Measurements from ENCODE around the gene ZNF205.

Gene ZNF205

DNA sequence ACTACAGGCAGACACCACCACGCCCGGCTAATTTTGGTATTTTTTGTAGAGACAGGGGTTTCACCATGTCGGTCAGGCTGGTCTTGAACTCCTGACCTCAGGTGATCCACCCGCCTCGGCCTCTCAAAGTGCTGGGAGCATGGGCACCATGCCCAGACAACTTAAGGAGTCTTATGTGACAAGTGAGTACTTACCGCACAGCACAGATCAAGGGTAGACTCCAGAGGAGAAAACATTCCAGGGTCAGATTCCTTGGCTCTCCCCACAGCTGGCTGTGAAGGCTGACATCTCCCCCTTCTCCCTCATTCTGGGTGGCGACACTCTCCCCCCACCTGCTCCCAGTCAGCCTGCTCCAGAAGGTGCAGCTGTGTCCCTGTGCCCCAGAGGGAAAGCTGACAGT, 23.9 kb upstream of the ZNF205 start:
- CTCF ChIA-PET = interaction anchor here (0.6 to 0.8 kb wide), 2 partner anchors 30 to 138 kb away, joined by 3 read pairs; no protein-coding TSS in a partner anchor
- H3K36me3 ChIP-seq (ENCODE audit: control insufficient read depth in 2 of 2, insufficient read depth in 1 of 2, low read length in 2 of 2) = no peaks in the 10 kb centered on the region
- no peaks in the 10 kb centered on the region for H3K4me1 ChIP-seq (ENCODE audit: control insufficient read depth, insufficient read depth, low read length)
- TF ChIP-seq ZBTB17 (tag by site-specific recombination; IDR thresholded peaks at IDR 0.05) (no peak), ZNF184 (tag by site-specific recombination; IDR thresholded peaks at IDR 0.05) (no peak), TRIM28 (IDR thresholded peaks at IDR 0.05; ENCODE audit: borderline replicate concordance, low read length) (no peak), IKZF3 (tag by site-specific recombination; IDR thresholded peaks at IDR 0.05) (0 out of 2 replicates have a peak, but pooled peaks have one; percentile 23)
- no peaks in the 10 kb centered on the region for H3K9me3 ChIP-seq (ENCODE audit: control insufficient read depth, insufficient read depth, low read depth, low read length)
- POLR2A ChIA-PET = no interaction called here
- no peak overlapping the region for H3K27ac ChIP-seq (ENCODE audit: extremely low read depth, low read depth, low read length)
- H3K4me3 ChIP-seq (ENCODE audit: low read depth, low read length) = no peak overlapping the region

DNA sequence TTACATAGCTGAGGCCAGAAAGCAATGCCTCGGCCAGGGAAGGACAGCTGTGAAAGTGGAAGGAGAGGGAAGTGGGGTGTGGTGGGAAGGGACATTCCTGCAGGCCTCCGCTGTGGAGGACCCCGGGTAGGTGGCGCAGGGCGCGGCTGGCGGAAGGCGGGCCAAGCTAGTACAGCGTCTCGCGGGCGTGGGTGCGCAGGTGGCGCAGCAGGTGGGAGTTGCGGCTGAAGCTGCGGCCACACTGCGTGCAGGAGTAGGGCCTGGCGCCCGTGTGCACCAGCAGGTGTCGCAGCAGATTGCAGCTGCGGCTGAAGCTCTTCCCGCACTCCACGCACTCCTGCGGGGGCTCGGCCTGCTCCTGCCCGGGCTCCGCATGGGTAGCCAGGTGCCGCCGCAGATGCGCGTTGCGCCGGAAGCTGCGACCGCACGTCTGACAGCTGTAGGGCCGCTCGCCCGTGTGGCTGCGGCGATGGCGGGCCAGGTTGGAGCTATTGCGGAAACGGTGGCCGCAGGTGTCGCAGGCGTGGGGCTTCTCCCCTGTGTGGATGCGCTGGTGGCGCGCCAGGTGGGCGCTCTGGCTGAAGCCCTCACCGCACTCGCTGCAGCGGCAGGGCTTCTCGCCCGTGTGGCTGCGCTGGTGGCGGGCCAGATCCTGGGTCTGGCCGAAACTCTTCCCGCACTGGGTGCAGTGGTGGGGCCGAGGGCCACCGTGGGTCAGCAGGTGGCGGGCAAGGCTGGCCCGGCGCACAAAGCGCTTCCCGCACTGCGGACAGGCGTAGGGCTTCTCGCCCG, 23.3 kb upstream of the ZNF205 start:
- POLR2A ChIA-PET = no interaction called here
- Histone ChIP-seq H3K4me1 (ENCODE audit: control insufficient read depth, insufficient read depth, low read length) (no peaks in the 10 kb centered on the region), H3K36me3 (ENCODE audit: control insufficient read depth in 2 of 2, insufficient read depth in 1 of 2, low read length in 2 of 2) (no peaks in the 10 kb centered on the region), H3K9me3 (ENCODE audit: control insufficient read depth, insufficient read depth, low read depth, low read length) (no peaks in the 10 kb centered on the region), H3K27ac (ENCODE audit: extremely low read depth, low read depth, low read length) (no peak overlapping the region), H3K4me3 (ENCODE audit: low read depth, low read length) (no peak overlapping the region)
- CTCF ChIA-PET = interaction anchor here (0.6 to 0.8 kb wide), 2 partner anchors 30 to 138 kb away, joined by 3 read pairs; no protein-coding TSS in a partner anchor
- no peak for TF ChIP-seq ZNF843 (tag by site-specific recombination; IDR thresholded peaks at IDR 0.05)
- no peak for TF ChIP-seq ZNF2 (tag by site-specific recombination; IDR thresholded peaks at IDR 0.05)
- TF ChIP-seq TSHZ1 (tag by site-specific recombination; IDR thresholded peaks at IDR 0.05; ENCODE audit: borderline replicate concordance) = no peak
- TF ChIP-seq, protein P1, sequence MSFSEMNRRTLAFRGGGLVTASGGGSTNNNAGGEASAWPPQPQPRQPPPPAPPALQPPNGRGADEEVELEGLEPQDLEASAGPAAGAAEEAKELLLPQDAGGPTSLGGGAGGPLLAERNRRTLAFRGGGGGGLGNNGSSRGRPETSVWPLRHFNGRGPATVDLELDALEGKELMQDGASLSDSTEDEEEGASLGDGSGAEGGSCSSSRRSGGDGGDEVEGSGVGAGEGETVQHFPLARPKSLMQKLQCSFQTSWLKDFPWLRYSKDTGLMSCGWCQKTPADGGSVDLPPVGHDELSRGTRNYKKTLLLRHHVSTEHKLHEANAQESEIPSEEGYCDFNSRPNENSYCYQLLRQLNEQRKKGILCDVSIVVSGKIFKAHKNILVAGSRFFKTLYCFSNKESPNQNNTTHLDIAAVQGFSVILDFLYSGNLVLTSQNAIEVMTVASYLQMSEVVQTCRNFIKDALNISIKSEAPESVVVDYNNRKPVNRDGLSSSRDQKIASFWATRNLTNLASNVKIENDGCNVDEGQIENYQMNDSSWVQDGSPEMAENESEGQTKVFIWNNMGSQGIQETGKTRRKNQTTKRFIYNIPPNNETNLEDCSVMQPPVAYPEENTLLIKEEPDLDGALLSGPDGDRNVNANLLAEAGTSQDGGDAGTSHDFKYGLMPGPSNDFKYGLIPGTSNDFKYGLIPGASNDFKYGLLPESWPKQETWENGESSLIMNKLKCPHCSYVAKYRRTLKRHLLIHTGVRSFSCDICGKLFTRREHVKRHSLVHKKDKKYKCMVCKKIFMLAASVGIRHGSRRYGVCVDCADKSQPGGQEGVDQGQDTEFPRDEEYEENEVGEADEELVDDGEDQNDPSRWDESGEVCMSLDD (tag by site-specific recombination; IDR thresholded peaks at IDR 0.05) = no peak
- TF ChIP-seq ZNF423 (tag by site-specific recombination; IDR thresholded peaks at IDR 0.05) = no peak
- no peak for TF ChIP-seq ZNF138 (tag by site-specific recombination; IDR thresholded peaks at IDR 0.05; ENCODE audit: borderline replicate concordance)
- no peak for TF ChIP-seq INSM2 (tag by site-specific recombination; IDR thresholded peaks at IDR 0.05)
- no peak for TF ChIP-seq ZNF626 (tag by site-specific recombination; IDR thresholded peaks at IDR 0.05)
- TF ChIP-seq, protein P2, sequence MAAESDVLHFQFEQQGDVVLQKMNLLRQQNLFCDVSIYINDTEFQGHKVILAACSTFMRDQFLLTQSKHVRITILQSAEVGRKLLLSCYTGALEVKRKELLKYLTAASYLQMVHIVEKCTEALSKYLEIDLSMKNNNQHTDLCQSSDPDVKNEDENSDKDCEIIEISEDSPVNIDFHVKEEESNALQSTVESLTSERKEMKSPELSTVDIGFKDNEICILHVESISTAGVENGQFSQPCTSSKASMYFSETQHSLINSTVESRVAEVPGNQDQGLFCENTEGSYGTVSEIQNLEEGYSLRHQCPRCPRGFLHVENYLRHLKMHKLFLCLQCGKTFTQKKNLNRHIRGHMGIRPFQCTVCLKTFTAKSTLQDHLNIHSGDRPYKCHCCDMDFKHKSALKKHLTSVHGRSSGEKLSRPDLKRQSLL (tag by site-specific recombination; IDR thresholded peaks at IDR 0.05) = no peak
